Stimulated activated CD8-positive, alpha-beta memory T cell treated with anti-CD3 and anti-CD28 coated beads, Interleukin-15, amount 100 ng/mL, for 24 hours (primary cell): Measurements from ENCODE around the gene KIR2DL3.

Source experiments
- DNase-seq: peaks from one replicate; pipeline ENCODE4 v3.0.0-alpha.2; 2020; ENCODE audit warnings: low read depth

The KIR2DL3 gene

DNA sequence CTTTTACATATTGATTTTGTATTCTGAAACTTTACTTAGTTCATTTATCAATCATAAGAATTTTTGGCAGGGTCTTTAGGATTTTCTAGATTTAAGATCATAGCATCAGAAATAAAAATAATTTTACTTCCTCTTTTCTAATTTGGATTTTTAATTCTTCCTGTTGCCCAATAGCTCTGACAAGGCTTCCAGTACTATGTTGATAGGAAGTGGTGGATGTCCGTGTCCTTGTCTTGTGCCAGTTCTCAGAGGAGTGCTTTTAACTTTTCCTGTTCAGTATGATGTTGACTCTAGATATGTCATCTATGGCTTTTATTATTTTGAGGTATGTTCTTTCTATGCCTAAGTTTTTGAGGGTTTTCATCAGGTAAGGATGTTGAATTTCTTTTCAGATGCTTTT is 57.4 kb downstream of the KIR2DL3 start:
- no peak for DNase-seq
